K562 (cell line): ENCODE data around the gene EML5. TPM values are rescaled to one million over a fixed set of nuclear protein-coding genes. Genes with fewer than 3 reads are reported as not detected.

Experiments
- ATAC-seq: fragments of 200-7000 bp; cut with Tn5 transposase; 3 replicates; pipeline ENCODE4 v1.9.1; 2020; ENCODE audit warnings: moderate library complexity
- BruUV-seq: library from RNA; stranded (reverse); fragments of 400-500 nt; replicated peaks from 2 replicates; lab custom pipeline; 2021; lab: Mats Ljungman, UMichigan
- CTCF ChIA-PET: fragments of 300-600 bp; formaldehyde crosslinking; extraction: SDS; loops from one replicate; lab custom pipeline; 2021; ENCODE audit warnings: low intra/inter-chr PET ratio; lab: Yijun Ruan, JAX
- POLR2A ChIA-PET: fragments of 300-600, 350-650 bp; sonication (Branson Sonifier 250); formaldehyde crosslinking; extraction: SDS; loops from one replicate; lab custom pipeline; 2021; ENCODE audit warnings: antibody characterized with exemption, inconsistent platforms; lab: Yijun Ruan, JAX
- DNase-seq, 4 experiments: peaks; one replicate each; pipeline versions ENCODE4 v3.0.0 to v3.0.0-alpha.2; 2011 to 2018; ENCODE audit warnings: low spot score in 3 of 4, mixed read lengths in 3 of 4; ENCODE audit errors: extremely low read depth in 1 of 4
- FAIRE-seq: peaks from 2 replicates; lab custom pipeline; 2011; peaks lifted over from hg19 to GRCh38; lab: Jason Lieb, UNC
- H2AFZ ChIP-seq: 2 replicates; pipeline ENCODE4 v1.6.0; 2011; ENCODE audit warnings: low read depth, low read length, control low read depth, inconsistent platforms
- H3K27ac ChIP-seq: fragments of 200-600 bp; 3 replicates; pipeline ENCODE4 v1.8.0; 2011; ENCODE audit warnings: low read depth, mild to moderate bottlenecking, control low read depth, inconsistent platforms, low read length, moderate library complexity, mixed read lengths; ENCODE audit errors: extremely low read depth
- H3K27me3 ChIP-seq, 2 experiments: fragments of 300-600 bp in 1 of 2; 2 replicates in 1 of 2; 3 replicates in 1 of 2; pipeline versions ENCODE4 v1.6.0 to v1.8.0; 2011; ENCODE audit warnings: inconsistent platforms in 2 of 2, low read length in 2 of 2, mild to moderate bottlenecking in 1 of 2, mixed read lengths in 1 of 2, moderate library complexity in 1 of 2; ENCODE audit not compliant: control insufficient read depth in 2 of 2, insufficient read depth in 2 of 2
- H3K36me3 ChIP-seq: fragments of 300-600 bp; 3 replicates; pipeline ENCODE4 v1.8.0; 2011; ENCODE audit warnings: mild to moderate bottlenecking, low read length, inconsistent platforms; ENCODE audit not compliant: control insufficient read depth, insufficient read depth
- H3K4me1 ChIP-seq, 2 experiments: fragments of 200-600 bp in 1 of 2; replicated peaks in 1 of 2; 2 replicates in 1 of 2; 3 replicates in 1 of 2; pipeline versions ENCODE4 v1.5.1 to v1.8.0; 2011; ENCODE audit warnings: inconsistent platforms in 2 of 2, low read length in 2 of 2, mild to moderate bottlenecking in 1 of 2, mixed read lengths in 1 of 2, moderate library complexity in 1 of 2; ENCODE audit not compliant: control insufficient read depth in 2 of 2, insufficient read depth in 2 of 2
- H3K4me2 ChIP-seq: 2 replicates; pipeline ENCODE4 v1.6.1; 2011; ENCODE audit warnings: low read length, control low read depth, inconsistent platforms, mixed read lengths; ENCODE audit not compliant: insufficient read depth
- H3K4me3 ChIP-seq: fragments of 200-600 bp; sonication (generic), shearing (Covaris generic); 2 replicates; pipeline ENCODE4 v1.5.1; 2016; ENCODE audit warnings: control low read depth, inconsistent platforms
- H3K79me2 ChIP-seq: fragments of 200-600 bp; 3 replicates; pipeline ENCODE4 v1.8.0; 2011; ENCODE audit warnings: low read length, inconsistent platforms; ENCODE audit not compliant: control insufficient read depth, insufficient read depth
- H3K9ac ChIP-seq, 2 experiments: 2 replicates each; pipeline versions ENCODE4 v1.6.0 to v1.6.1; 2011; ENCODE audit warnings: low read depth in 2 of 2, low read length in 2 of 2, control low read depth in 1 of 2, inconsistent platforms in 1 of 2, mild to moderate bottlenecking in 1 of 2, mixed read lengths in 1 of 2; ENCODE audit not compliant: insufficient read depth in 1 of 2
- H3K9me1 ChIP-seq: one replicate; pipeline ENCODE4 v1.6.0; 2011; ENCODE audit warnings: inconsistent platforms, mild to moderate bottlenecking, low read length, moderate library complexity; ENCODE audit not compliant: control insufficient read depth, insufficient read depth
- H3K9me3 ChIP-seq: replicated peaks from 2 replicates; pipeline ENCODE4 v1.5.1; 2011; ENCODE audit warnings: low read depth, low read length, inconsistent platforms; ENCODE audit not compliant: control insufficient read depth, insufficient read depth
- H4K20me1 ChIP-seq: replicated peaks from 2 replicates; pipeline ENCODE4 v1.6.1; 2011; ENCODE audit warnings: low read length, inconsistent platforms, mixed read lengths; ENCODE audit not compliant: control insufficient read depth, insufficient read depth
- ELF2 ChIP-seq: fragments of 250-450 bp; sonication (Bioruptor Pico); IDR thresholded peaks from 2 replicates; pipeline ENCODE4 v1.5.0; 2021; ENCODE audit warnings: mild to moderate bottlenecking
- ETS2 ChIP-seq: IDR thresholded peaks from 2 replicates; pipeline ENCODE4 v1.6.1; 2016; ENCODE audit warnings: borderline replicate concordance, missing genetic modification characterization, mild to moderate bottlenecking, moderate library complexity, missing compliant biosample characterization; ENCODE audit not compliant: poor library complexity, severe bottlenecking
- MCM3 ChIP-seq: fragments of 450-650 bp; IDR thresholded peaks from 2 replicates; pipeline ENCODE4 v1.6.1; 2016
- MED1 ChIP-seq: sonication (generic); formaldehyde crosslinking; IDR thresholded peaks from 2 replicates; pipeline ENCODE4 v1.8.1; 2023; ENCODE audit warnings: missing genetic modification reagents, borderline replicate concordance
- PURB ChIP-seq: sonication (generic); formaldehyde crosslinking; IDR thresholded peaks from 2 replicates; pipeline ENCODE4 v1.9.0; 2021; ENCODE audit warnings: low read depth, mild to moderate bottlenecking, missing genetic modification reagents
- RBM17 ChIP-seq: fragments of 200-400 bp; formaldehyde crosslinking; IDR thresholded peaks from 2 replicates; pipeline ENCODE4 v1.6.1; 2017; ENCODE audit warnings: low read depth, mild to moderate bottlenecking, low read length, borderline replicate concordance
- RBM39 ChIP-seq: fragments of 200-400 bp; formaldehyde crosslinking; optimal IDR thresholded peaks from 2 replicates; pipeline ENCODE3; 2018; ENCODE audit warnings: low read depth, low read length
- SP1 ChIP-seq: sonication (generic); formaldehyde crosslinking; IDR thresholded peaks from 2 replicates; pipeline ENCODE4 v1.8.1; 2022; ENCODE audit warnings: mild to moderate bottlenecking, missing genetic modification reagents
- ZNF197 ChIP-seq: fragments of 200-800 bp; sonication (Bioruptor generic); IDR thresholded peaks from 2 replicates; pipeline ENCODE4 v1.6.1; 2016; ENCODE audit warnings: low read depth, missing genetic modification characterization, missing compliant biosample characterization
- ZNF785 ChIP-seq: fragments of 250-450 bp; sonication (Bioruptor Pico); IDR thresholded peaks from 2 replicates; pipeline ENCODE4 v1.4.0; 2020; ENCODE audit warnings: mild to moderate bottlenecking
- WGBS: fragments of 100-300 bp; shearing (Covaris generic); methylation state at CpG from one replicate; pipeline ENCODE4 v1.1.6; 2016; ENCODE audit warnings: low coverage, mixed read lengths; ENCODE audit not compliant: insufficient coverage; ENCODE audit errors: missing lambda C conversion rate; 5-methylcytosine and 5-hydroxymethylcytosine counted together
- in situ Hi-C: fragments of 300-500 bp; cut with MboI; formaldehyde crosslinking; loops from 4 replicates; pipeline ENCODE4 v1.15.0; 2018; ENCODE audit warnings: inconsistent platforms, mixed read lengths
- intact Hi-C: fragments of 100-400 bp; cut with micrococcal nuclease; formaldehyde crosslinking; loops from 2 replicates; pipeline ENCODE4 v1.14.2; 2022
- polyA plus RNA-seq, 8 experiments: library from polyadenylated mRNA; depleted of rRNA in 4 of 8; stranded (reverse) in 5 of 8; unstranded in 3 of 8; fragments of >200 nt; fragmentation: Nextera tagmentation in 2 of 8; fragmentation: Illumina TruSeq in 1 of 8; extraction: Ambion mirVana in 2 of 8; extraction: Trizol in 1 of 8; gene quantifications; 2 replicates each; pipeline versions ENCODE4 v1.2.1 to v1.2.3, GENCODE V29; 2011 to 2014; ENCODE audit warnings: inconsistent platforms in 1 of 8, missing spikeins in 1 of 8
- total RNA-seq, 7 experiments: library from RNA; depleted of rRNA in 6 of 7; stranded (reverse); fragments of >200 nt in 6 of 7; fragmentation: Illumina TruSeq in 2 of 7; extraction: Trizol in 2 of 7; gene quantifications; 2 replicates each; pipeline versions ENCODE4 v1.2.1 to v1.2.3, GENCODE V29; 2011 to 2021; ENCODE audit warnings: low replicate concordance in 1 of 7
- TF ChIP-seq, protein P1 (sequence below), 2 experiments: fragments of 450-650 bp; IDR thresholded peaks; 2 replicates each; pipeline ENCODE4 v1.6.1; 2018; ENCODE audit warnings: mild to moderate bottlenecking in 2 of 2, low read depth in 1 of 2; ENCODE audit not compliant: partially characterized antibody in 2 of 2
- TF ChIP-seq, protein P2 (sequence below), 2 experiments: fragments of 450-650 bp; conservative IDR thresholded peaks; 2 replicates each; pipeline ENCODE4 v1.6.1; 2017; ENCODE audit warnings: mild to moderate bottlenecking in 2 of 2, moderate library complexity in 2 of 2
- TF ChIP-seq, protein P3 (sequence below): sonication (generic); IDR thresholded peaks from 2 replicates; pipeline ENCODE4 v1.6.1; 2016

The EML5 gene
- total and polyA plus RNA-seq, 9 of the 15 experiments (the other 6 are each of a cell fraction or from before 2014, with no cell fraction given), result 0.06 to 0.34 (median 0.22) TPM

DNA sequence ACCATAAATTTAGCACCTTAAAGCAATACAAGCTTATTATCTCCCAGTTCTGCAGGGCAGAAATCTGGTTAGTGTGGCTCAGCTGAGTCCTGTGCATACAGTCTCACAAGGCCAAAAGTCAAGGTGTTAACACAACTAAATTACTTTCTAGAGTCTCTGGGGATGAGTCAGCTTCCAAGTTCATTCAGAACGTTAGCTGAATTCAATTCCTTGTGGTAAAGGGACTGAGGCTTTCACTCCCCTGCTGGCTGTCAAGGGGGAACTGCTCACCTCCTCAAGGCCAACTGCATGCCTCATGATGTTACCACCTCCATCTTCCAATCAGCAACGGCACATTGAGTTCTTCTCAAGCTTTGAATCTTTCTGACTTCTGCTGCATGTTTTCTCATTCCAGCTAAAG, 27.6 kb downstream of the EML5 start (continued):
- TF ChIP-seq PURB (CRISPR knock-in tag) (no peak), SP1 (CRISPR knock-in tag) (no peak), RBM17 (no peak), ELF2 (CRISPR knock-in tag) (no peak)

DNA sequence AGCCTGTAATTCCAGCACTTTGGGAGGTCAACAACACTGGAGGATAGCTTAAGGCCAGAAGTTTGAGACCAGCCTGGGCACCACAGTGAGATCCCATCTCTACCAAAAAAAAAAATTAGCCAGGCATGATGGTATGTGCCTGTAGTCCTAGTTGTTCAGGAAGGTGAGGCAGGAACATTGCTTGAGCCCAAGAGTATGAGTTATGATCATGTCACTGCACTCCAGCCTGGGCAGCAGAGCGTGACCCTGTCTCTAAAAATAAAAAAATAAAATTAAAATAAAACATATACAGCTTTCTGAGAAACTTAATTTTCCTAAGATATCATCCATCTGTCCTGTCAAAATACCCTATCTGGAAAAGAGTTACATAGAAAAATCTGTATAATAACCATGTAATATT, 38.9 kb downstream of the EML5 start:
- H4K20me1 ChIP-seq, result no peaks in the 10 kb centered on the region
- intact Hi-C loops, result no loop called here
- no peaks in the 10 kb centered on the region for H3K9me1 ChIP-seq
- no peaks in the 10 kb centered on the region for H3K27me3 ChIP-seq
- in situ Hi-C loops, result no loop called here
- 0% methylated on average over 1 of the region's 1 CpG for WGBS
- H3K9ac ChIP-seq, result no peak overlapping the region
- FAIRE-seq (no peak), DNase-seq (no peak), ATAC-seq (no peak)
- H3K4me2 ChIP-seq, result no peak overlapping the region
- no peaks in the 10 kb centered on the region for H3K4me1 ChIP-seq
- no peak overlapping the region for H2AFZ ChIP-seq
- BruUV-seq, result no TSS peak
- POLR2A ChIA-PET, result no interaction called here
- no peaks in the 10 kb centered on the region for H3K79me2 ChIP-seq
- CTCF ChIA-PET, result no interaction called here
- no peak overlapping the region for H3K4me3 ChIP-seq
- no peaks in the 10 kb centered on the region for H3K9me3 ChIP-seq
- no peaks in the 10 kb centered on the region for H3K36me3 ChIP-seq
- no peak overlapping the region for H3K27ac ChIP-seq
- TF ChIP-seq PURB (CRISPR knock-in tag), result no peak
- TF ChIP-seq, protein P1, sequence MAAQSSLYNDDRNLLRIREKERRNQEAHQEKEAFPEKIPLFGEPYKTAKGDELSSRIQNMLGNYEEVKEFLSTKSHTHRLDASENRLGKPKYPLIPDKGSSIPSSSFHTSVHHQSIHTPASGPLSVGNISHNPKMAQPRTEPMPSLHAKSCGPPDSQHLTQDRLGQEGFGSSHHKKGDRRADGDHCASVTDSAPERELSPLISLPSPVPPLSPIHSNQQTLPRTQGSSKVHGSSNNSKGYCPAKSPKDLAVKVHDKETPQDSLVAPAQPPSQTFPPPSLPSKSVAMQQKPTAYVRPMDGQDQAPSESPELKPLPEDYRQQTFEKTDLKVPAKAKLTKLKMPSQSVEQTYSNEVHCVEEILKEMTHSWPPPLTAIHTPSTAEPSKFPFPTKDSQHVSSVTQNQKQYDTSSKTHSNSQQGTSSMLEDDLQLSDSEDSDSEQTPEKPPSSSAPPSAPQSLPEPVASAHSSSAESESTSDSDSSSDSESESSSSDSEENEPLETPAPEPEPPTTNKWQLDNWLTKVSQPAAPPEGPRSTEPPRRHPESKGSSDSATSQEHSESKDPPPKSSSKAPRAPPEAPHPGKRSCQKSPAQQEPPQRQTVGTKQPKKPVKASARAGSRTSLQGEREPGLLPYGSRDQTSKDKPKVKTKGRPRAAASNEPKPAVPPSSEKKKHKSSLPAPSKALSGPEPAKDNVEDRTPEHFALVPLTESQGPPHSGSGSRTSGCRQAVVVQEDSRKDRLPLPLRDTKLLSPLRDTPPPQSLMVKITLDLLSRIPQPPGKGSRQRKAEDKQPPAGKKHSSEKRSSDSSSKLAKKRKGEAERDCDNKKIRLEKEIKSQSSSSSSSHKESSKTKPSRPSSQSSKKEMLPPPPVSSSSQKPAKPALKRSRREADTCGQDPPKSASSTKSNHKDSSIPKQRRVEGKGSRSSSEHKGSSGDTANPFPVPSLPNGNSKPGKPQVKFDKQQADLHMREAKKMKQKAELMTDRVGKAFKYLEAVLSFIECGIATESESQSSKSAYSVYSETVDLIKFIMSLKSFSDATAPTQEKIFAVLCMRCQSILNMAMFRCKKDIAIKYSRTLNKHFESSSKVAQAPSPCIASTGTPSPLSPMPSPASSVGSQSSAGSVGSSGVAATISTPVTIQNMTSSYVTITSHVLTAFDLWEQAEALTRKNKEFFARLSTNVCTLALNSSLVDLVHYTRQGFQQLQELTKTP (IDR thresholded peaks at IDR 0.05; ENCODE audit: low read depth in 1 of 2, partially characterized antibody in 2 of 2), result no peak
- no peak for TF ChIP-seq ZNF785 (CRISPR knock-in tag)
- TF ChIP-seq ETS2, result no peak
- no peak for TF ChIP-seq ZNF197 (CRISPR knock-in tag)
- TF ChIP-seq, protein P2, sequence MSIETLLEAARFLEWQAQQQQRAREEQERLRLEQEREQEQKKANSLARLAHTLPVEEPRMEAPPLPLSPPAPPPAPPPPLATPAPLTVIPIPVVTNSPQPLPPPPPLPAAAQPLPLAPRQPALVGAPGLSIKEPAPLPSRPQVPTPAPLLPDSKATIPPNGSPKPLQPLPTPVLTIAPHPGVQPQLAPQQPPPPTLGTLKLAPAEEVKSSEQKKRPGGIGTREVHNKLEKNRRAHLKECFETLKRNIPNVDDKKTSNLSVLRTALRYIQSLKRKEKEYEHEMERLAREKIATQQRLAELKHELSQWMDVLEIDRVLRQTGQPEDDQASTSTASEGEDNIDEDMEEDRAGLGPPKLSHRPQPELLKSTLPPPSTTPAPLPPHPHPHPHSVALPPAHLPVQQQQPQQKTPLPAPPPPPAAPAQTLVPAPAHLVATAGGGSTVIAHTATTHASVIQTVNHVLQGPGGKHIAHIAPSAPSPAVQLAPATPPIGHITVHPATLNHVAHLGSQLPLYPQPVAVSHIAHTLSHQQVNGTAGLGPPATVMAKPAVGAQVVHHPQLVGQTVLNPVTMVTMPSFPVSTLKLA (conservative IDR thresholded peaks at IDR 0.05), result no peak
- no peak for TF ChIP-seq MED1 (CRISPR knock-in tag)
- no peak for TF ChIP-seq RBM39
- TF ChIP-seq MCM3, result no peak
- TF ChIP-seq, protein P3, sequence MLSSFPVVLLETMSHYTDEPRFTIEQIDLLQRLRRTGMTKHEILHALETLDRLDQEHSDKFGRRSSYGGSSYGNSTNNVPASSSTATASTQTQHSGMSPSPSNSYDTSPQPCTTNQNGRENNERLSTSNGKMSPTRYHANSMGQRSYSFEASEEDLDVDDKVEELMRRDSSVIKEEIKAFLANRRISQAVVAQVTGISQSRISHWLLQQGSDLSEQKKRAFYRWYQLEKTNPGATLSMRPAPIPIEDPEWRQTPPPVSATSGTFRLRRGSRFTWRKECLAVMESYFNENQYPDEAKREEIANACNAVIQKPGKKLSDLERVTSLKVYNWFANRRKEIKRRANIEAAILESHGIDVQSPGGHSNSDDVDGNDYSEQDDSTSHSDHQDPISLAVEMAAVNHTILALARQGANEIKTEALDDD, result no peak
